AG20443 (cell line): ENCODE results near the gene C20orf204.
A peak's percentile ranks its signal among the peaks of the same experiment; 100 is the strongest.
"Not testable (repeated sequence)": the region's sequence is repeated elsewhere in the genome, so short reads cannot be mapped to it uniquely, and the experiment has no call there.

Experiments used
- DNase-seq: peaks from one replicate; pipeline ENCODE4 v3.0.0; 2012; ENCODE audit warnings: low spot score, mixed read lengths

The C20orf204 gene, protein sequence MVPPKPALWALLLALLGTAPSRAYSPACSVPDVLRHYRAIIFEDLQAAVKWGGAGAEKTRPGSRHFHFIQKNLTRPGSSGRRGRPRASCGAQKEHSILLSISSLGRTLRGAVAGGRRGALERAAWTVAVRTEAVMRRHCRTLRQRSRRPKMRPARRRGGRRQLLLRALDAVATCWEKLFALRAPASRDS

DNA sequence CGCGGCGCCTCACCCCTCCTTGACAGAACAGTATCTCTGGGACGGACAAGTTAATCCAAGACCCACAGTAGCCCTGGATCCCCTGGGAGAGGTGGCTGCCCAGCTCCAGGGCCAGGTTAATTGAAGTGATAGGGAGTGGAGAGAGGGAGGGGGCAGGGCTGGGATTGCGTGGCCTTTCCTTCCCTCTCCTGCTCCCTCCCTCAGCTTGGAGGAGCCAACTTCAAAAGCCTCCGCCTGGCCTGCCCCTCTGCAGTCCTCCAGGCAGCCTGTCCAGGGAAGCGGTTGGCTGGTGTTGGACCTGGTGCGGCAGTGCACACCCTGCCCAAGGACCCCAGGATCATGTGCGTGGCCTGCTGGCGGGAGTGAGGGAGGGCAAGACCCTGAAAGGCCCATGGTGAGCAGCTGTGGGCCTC lies at the start of gene C20orf204:
TSS of gene C20orf204 (plus strand) at position 250 of the 413 bp plus-strand sequence. CDS start at position 392, 142 bp downstream.
- DNase-seq = no peak

DNA sequence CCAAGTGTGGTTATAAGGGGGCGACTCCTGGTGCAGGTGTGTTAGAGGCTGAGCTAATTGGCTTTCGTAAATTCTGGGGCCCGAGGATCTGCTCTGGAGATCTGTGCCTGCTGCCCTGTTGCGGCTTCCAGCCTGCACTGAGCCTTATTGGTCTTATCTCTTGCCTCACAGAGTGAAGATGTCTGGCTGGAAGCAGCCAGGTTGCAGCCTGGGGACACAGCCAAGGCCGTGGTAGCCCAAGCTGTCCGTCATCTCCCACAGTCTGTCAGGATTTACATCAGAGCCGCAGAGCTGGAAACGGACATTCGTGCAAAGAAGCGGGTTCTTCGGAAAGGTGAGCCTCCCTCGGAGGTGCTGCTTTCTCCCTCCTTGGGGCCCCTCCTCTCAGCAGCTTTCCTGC lies 35.1 kb upstream of the C20orf204 start:
- no peak for DNase-seq

DNA sequence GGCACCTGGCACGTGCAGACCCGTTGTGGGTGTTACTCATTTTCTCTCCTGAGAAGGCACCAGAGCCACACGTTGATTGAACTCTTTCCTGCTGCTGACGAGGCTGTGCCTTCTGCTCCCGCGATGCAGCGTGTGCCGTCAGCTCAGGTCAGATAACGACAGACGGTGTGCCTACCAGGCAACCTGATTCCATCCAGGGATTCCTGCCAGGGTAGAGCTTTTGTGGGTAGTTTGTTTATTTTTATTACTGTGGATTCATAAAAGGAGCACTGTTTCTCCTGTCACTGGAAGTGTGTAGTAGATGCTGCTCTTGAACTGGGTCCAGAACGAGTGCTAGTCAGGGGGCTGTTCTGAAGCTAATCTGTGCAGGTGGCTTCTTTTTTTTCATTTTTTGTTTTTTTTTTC lies 34.4 kb upstream of the C20orf204 start:
- DNase-seq = no peak

DNA sequence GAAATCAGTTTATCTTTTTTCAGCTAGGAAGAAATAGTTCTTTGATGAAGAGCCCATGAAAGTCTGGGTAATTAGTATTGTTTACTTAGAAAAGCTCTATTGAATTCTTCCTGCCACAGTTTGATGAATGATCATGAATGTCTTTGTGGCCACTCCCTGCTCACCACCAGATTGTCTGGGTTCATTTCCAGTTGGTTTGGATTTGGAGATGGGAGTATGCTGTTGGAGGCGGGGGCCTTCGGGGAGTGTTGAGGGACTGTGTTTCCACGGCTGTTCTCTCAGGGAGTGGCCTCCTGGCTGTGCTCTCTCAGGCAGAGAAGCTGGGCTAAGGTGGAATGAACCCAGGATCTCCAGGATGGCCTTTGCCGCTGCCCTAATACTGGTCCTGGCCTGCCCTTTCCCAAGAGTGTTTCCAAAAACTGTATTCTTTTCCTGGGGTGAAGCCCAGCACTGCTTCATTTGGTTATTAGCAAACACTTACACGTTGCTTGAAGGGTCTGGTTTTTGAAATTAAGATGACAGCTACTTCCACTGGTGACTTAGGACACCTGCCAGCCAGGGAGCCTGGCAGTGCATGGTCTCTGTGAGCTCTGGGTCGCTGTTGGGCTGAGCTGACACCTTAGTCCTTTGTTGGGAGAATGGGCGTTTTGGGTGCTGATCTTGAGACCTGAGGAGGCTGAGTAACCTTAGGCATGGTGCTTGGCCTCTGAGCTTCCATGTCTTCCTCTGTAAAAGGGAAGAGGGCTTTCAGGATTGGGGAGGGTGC lies 31.8 kb upstream of the C20orf204 start:
- DNase-seq = no peak

DNA sequence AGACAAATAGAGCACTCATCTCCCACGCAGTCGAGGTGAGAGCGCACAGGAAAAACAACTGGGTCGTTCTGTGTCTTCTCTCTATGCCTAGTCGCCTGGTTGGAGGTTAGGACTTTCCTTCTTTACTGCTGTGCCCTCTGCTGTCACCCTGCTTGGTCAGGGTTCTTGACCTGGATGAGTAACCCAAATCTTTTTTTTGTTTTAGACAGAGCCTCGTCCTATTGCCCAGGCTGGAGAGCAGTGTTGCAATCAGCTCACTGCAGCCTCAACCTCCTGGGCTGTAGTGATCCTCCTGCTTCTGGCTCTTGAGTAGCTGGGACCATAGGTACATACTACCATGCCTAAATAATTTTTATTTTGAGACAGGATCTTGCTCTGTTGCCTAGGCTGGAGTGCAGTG lies 30.6 kb upstream of the C20orf204 start:
- no peak for DNase-seq

DNA sequence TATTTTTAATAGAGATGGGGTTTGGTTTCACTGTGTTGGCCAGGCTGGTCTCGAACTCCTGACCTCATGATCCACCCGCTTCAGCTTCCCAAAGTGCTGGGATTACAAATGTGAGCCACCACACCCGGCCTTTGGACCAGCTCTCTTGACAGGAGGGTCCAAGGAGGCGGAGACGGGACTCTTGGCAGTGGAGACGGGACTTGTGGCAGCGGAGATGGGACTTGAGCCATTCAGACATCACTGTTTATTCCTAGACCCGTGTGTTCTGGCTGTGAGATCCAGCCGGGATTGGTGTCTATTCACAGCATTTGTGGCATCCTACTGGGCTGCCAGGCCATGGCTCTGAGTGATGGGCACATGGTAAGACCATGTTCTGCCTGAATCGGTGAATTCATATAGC lies 29.5 kb upstream of the C20orf204 start:
- no peak for DNase-seq

DNA sequence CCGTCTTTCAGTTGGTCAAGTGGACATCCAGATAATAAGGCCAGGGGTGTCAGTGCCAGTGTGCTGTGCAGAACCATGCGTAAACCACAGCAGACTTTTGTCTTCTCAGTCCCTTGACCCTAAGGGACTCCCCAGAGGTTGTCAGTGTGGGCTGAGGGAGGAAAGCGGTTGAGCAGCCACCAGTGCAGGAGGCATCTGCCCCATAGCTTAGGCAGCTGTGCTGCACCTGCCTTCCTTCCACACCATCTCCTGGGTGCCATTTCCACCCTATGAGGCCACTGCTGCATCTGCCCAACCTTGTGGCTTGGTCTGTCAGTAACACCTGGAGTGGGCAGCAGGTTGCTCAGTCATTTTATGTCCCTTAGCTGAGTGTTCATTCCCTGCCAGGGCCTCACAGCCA lies 29.1 kb upstream of the C20orf204 start:
- no peak for DNase-seq

DNA sequence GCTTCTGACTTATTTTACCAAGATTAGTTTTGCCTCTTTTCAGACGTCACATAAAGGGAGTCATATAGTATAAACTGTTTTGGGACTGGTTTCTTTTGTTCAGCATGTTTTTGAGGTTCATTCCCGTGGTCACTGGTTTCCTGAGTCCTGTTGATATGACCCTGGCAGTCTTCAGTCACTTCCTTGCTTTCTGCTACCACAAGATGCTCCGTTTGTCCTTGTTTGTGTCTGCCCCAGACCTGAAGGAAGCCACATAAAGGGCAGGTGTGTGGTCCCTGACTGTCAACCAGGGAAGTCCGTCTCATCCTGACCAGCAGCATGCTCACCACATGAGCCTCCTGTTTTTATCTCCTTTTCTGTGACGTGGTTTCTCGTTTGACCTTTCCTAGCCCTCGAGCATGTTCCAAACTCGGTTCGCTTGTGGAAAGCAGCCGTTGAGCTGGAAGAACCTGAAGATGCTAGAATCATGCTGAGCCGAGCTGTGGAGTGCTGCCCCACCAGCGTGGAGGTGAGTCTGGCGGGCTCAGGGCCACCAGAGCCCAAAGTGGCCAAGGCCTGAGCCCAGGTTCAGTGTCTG lies 26.1 kb upstream of the C20orf204 start:
- no peak for DNase-seq

DNA sequence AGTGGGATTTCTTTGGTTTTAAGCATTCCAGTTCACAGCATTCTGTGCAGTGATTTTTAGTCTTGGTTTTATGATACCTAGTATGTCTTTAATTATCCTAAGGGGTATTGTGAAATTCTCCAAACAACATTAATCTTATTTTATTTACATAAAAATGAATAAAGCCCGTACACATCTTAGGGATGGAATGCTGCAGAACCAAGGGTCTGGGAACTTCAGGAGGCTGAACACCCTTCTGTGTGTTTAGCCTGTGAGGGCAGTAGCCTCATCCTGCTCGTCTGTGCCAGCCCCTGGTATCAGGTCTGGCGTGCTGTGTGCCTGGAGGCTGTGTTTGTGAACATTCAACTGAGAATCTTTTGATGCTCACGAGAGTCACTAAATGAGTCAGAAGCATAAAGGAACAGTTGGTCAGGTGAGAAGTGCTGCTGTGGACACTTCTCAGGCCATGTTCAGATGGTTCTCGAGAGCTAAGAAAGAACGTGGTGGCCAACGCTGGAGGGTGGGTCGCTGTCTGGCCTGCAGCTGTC lies 25.2 kb upstream of the C20orf204 start:
- DNase-seq = peak; percentile 47

DNA sequence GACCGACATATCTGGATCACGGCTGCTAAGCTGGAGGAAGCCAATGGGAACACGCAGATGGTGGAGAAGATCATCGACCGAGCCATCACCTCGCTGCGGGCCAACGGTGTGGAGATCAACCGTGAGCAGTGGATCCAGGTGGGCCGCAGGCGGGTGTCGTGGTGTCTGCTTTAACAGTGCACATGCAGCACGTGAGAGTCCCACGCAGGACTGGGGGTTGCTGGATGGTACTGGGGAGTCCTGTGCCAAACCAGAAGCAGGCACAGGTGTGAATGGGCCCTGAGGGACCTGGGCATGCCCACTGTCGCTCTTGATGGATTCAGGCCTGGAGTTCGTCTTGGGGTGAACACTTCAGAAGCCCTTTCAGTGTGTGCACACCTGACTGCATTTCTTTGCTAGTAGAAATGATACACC lies 24.6 kb upstream of the C20orf204 start:
- DNase-seq = no peak

DNA sequence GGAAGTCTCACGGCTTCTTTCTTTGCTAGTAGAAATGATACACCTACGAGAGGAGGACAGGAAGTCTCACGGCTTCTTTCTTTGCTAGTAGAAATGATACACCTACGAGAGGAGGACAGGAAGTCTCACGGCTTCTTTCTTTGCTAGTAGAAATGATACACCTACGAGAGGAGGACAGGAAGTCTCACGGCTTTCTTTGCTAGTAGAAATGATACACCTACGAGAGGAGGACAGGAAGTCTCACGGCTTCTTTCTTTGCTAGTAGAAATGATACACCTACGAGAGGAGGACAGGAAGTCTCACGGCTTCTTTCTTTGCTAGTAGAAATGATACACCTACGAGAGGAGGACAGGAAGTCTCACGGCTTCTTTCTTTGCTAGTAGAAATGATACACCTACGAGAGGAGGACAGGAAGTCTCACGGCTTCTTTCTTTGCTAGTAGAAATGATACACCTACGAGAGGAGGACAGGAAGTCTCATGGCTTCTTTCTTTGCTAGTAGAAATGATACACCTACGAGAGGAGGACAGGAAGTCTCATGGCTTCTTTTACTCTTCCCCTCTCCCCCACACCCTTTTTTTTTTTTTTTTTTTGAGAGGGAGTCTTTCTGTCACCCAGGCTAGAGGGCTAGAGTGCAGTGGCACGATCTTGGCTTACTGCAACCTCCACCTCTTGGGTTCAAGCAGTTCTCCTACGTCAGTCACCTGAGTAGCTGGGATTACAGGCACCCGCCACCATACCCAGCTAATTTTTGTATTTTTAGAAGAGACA lies 23.4 kb upstream of the C20orf204 start:
- DNase-seq = not testable (repeated sequence)

DNA sequence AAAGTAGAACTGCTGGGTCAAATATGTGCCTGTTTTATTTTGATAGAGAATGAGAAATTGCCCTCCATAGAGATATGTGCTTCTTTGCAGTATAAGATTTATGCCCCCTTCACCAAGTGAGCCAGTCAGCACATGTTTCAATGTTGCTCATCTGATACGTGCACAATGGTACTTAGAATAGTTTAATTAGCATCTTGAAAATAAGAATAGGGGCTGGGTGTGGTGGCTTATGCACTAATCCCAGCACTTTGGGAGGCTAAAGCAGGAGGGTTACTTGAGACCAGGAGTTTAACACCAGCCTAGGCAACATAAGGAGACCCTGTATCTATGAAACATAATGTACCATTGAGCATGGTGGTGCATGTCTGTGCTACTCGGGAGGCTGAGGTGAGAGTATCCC lies 20.3 kb upstream of the C20orf204 start:
- no peak for DNase-seq

DNA sequence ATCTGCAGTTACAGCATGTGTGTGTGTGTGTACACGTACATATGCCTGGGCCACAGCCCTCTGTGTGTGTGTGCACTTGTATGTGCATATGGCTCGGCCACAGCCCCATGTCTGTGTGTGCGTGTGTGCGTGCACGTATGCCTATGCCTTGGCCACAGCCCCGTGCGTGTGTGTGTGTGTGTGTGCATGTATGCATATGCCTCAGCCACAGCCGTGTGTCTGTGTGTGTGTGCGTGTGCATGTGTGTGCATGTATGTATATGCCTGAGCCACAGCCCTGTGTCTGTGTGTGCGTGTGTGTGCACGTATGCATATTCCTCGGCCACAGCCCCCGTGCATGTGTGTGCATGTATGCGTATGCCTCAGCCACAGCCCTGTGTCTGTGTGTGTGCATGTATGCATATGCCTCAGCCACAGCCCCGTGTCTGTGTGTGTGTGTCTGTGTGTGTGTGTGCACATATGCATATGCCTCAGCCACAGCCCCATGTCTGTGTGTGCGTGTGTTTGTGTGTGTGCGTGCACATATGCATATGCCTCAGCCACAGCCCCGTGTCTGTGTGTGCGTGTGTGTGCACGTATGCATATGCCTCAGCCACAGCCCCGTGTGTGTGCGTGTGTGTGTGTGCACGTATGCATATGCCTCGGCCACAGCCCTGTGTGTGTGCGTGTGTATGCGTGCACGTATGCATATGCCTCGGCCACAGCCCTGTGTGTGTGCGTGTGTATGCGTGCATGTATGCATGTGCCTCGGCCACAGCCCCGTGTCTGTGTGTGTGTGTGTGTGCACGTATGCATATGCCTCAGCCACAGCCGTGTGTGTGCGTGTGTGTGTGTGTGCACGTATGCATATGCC lies 14.6 kb upstream of the C20orf204 start:
- DNase-seq = no peak

DNA sequence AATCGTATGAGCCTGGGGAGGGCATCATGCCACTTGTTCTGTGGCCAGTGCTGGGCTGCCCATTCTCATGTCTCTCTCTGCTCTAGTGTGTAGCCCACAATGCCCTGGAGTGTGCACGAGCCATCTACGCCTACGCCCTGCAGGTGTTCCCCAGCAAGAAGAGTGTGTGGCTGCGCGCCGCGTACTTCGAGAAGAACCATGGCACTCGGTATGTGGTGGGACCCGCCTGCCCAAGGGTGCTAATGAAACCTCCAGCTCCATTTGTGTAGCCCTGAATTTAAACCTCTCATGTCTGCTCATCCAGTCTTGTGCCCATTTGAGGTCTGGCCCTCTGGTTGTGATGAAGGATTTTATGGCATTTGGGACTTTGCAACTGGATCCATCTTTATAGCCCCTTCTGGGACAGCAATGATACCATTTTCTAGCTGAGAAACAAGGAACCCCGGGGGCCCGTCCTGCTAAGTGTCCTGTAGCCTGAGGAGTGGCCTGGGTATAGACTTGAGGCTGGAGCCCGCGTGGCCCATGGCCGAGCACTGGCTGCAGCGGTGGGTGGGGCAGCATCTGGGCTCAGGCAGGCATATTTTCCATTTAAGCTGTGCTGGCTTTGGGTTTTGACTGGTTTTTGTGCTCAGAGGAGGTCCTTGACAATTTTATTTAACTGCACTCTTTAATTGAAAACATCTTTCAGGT lies 13.2 kb upstream of the C20orf204 start:
- no peak for DNase-seq

DNA sequence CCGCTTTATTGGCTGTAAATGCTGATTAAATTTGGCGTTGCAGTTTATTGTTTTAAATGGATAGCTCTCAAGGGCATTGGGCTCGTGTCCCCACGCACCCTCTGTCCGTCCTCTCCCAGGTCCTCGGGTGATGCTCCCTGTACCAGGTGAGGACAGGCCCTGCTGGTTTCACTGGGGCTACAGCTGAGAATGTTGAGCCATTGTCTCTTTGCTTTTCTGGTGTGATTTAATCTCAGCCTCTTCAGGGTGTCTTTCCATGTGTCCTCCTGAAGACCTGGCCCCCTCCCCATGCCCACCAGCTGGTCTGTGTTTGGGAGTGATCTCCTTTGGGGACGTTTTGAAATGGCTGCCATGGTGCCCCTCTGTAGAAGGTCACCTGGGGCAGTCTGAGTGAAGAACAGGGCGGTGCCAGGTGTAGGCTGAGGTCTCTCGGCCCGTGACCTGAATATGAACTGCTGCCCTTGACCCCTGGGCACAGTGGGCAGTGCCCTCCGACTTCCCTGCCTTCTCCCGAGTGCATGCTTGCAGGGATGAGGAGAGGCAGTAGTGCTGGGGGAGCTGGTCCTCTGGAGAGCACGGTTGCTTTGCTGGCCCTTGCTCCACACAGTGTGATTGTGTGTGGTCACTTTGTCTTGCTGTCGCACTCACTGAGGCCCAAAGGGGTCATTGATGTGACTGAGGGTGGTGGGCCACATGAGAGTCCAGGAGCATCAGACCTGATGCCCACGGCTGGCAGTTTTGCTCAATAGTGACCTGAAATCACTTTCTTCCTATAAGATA lies 12.4 kb upstream of the C20orf204 start:
- DNase-seq = no peak

DNA sequence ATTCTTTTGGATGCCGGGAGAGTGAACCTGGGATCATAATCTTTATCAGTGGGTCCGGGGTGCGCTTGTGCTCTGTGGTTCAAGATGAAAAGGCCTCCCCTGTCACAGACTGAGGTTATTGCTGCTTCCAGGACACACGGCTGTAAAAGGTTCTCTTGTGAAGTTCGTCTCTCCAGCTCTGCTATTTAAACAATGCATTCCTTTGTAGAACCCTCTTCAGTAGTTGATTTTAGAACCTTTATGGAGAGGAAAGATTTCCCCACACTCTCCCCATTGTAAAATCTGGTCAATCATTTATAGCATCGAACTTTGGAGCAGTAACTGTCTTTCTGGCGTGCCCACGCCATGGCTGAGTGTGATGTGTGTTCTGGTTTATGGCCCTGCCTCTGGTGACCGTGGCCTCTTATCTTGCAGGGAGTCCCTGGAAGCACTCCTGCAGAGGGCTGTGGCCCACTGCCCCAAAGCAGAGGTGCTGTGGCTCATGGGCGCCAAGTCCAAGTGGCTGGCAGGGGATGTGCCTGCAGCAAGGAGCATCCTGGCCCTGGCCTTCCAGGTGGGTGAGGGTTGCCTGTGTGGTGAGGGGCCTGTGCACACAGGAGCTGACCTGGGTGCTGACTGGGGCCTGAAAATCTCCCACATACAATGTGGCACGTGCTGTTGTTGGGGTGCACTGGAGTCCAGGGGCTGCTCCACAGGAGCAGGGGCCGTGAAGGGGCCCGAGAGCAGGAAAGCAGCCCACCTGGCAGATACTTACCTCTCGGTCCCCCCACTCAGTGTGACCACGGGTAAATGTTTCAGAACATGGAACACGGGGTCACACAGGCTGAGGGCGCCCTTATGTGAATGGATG lies 11.6 kb upstream of the C20orf204 start:
- DNase-seq = no peak

DNA sequence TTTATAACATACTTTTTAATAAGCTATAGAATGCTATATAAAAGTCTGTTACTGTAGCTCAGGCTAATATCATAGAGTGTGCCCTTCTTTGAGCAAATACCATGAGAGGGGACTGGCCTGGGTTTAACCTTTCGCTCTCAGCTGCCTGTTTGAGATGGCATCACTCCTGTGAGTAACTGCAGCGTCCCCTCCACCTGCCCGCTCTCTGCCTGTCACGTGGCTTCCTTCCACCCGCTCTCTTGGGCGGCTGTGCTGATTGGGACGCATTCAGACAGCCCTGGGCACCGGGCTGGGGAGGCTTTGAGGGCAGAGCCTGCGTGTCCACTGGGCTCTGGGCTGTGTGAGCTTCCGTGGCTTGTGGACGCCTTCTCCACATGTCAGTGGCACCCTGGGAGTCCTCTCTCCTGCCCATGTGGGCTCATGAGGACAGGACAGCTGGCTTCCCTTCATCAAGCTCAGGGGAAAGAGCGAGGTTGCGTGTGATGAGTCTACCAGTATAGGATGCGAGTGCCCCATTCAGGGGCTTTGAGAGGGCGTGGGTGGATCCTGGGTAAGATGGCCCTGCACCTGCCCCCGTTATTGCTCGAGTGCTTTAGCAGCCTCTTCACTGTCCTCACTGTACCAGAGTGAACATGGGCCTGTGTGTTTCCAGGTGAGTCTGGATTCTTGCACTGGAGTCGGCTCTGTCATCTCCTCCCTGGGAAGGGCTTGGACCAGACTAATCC lies 10.7 kb upstream of the C20orf204 start:
- DNase-seq = no peak

DNA sequence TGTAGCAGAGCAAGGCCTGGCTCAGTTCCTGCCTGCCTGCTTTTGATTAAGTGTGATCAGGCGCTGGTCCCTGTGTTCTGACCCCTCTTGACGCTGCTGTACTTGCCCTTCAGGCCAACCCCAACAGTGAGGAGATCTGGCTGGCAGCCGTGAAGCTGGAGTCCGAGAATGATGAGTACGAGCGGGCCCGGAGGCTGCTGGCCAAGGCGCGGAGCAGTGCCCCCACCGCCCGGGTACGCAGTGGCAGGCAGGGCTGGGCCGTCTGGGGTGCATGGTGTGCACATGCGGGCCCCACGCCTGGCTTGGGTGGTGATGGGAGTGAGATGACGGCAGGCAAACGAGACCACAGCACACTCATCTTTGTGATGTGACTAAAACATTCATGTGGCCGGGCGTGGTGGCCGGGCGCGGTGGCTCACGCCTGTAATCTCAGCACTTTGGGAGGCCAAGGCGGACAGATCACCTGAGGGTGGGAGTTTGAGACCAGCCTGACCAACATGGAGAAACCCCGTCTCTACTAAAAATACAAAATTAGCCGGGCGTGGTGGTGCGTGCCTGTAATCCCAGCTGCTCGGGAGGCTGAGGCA lies 10.1 kb upstream of the C20orf204 start:
- no peak for DNase-seq
